Skeletal muscle tissue (tissue), 4 donors: Measurements from ENCODE around the gene KCNH8. TPM values are rescaled to one million over a fixed set of nuclear protein-coding genes. Genes with fewer than 3 reads are reported as not detected.

Source experiments
- H3K27ac ChIP-seq: one replicate; pipeline ENCODE4 v1.7.0; 2013; ENCODE audit warnings: mild to moderate bottlenecking, low read depth, low read length, inconsistent platforms
- H3K27me3 ChIP-seq, 3 donors: one replicate each; pipeline ENCODE4 v1.7.0; 2013; ENCODE audit warnings: low read length in 3 of 3; ENCODE audit not compliant: control insufficient read depth in 3 of 3, insufficient read depth in 3 of 3
- H3K36me3 ChIP-seq, 3 donors: one replicate each; pipeline ENCODE4 v1.7.0; 2013; ENCODE audit warnings: low read length in 3 of 3; ENCODE audit not compliant: control insufficient read depth in 3 of 3, insufficient read depth in 3 of 3
- H3K4me1 ChIP-seq, 3 donors: one replicate each; pipeline ENCODE4 v1.7.0; 2013; ENCODE audit warnings: low read length in 3 of 3, mild to moderate bottlenecking in 3 of 3; ENCODE audit not compliant: control insufficient read depth in 3 of 3, insufficient read depth in 3 of 3
- H3K4me3 ChIP-seq, 3 donors: one replicate each; pipeline ENCODE4 v1.7.0; 2013; ENCODE audit warnings: low read length in 3 of 3
- H3K9ac ChIP-seq, 3 donors: one replicate each; pipeline ENCODE4 v1.7.0; 2013; ENCODE audit warnings: low read length in 3 of 3, mild to moderate bottlenecking in 3 of 3, moderate library complexity in 2 of 3, low read depth in 1 of 3
- H3K9me3 ChIP-seq, 3 donors: one replicate each; pipeline ENCODE4 v1.7.0; 2013; ENCODE audit warnings: low read length in 3 of 3; ENCODE audit not compliant: control insufficient read depth in 3 of 3
- total RNA-seq: library from RNA; depleted of rRNA; stranded (reverse); fragments of >200 nt; gene quantifications from one replicate; pipeline ENCODE4 v1.2.3, GENCODE V29; 2014
- donor health status: Osteomylitis.

Gene KCNH8
- total RNA-seq, 1 donor from 2014 or later = under 0.01 TPM

DNA sequence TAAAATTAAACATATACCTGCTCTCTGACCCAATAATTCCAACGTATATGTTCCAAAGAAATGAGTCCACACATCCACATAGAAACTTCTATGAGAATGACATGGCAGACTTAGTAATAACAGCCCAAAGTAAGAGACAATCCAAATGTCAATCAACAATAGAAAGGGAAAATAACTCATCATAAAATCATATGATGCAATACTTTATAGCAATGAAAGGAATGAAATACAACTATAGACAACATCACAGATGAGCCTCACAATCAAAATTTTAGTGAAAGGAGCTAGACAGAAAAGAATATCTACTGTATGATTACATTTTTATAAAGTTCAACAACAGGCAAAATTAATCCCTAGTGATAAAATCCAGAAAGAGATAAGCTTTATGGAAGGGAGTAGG lies 23.6 kb upstream of the KCNH8 start:
- no peaks in the 10 kb centered on the region for H3K27me3 ChIP-seq
- H3K4me3 ChIP-seq = no peak overlapping the region
- H3K9me3 ChIP-seq = no peaks in the 10 kb centered on the region
- no peak overlapping the region for H3K27ac ChIP-seq
- no peak overlapping the region for H3K9ac ChIP-seq
- H3K36me3 ChIP-seq = no peaks in the 10 kb centered on the region
- no peaks in the 10 kb centered on the region for H3K4me1 ChIP-seq

GRCh38 chr3:19139863-19140262 lies 8.4 kb upstream of the KCNH8 start:
- Histone ChIP-seq H3K9ac (no peak overlapping the region), H3K4me1 (no peaks in the 10 kb centered on the region), H3K27ac (no peak overlapping the region), H3K27me3 (no peaks in the 10 kb centered on the region), H3K36me3 (no peaks in the 10 kb centered on the region), H3K9me3 (no peaks in the 10 kb centered on the region), H3K4me3 (no peak overlapping the region)

DNA sequence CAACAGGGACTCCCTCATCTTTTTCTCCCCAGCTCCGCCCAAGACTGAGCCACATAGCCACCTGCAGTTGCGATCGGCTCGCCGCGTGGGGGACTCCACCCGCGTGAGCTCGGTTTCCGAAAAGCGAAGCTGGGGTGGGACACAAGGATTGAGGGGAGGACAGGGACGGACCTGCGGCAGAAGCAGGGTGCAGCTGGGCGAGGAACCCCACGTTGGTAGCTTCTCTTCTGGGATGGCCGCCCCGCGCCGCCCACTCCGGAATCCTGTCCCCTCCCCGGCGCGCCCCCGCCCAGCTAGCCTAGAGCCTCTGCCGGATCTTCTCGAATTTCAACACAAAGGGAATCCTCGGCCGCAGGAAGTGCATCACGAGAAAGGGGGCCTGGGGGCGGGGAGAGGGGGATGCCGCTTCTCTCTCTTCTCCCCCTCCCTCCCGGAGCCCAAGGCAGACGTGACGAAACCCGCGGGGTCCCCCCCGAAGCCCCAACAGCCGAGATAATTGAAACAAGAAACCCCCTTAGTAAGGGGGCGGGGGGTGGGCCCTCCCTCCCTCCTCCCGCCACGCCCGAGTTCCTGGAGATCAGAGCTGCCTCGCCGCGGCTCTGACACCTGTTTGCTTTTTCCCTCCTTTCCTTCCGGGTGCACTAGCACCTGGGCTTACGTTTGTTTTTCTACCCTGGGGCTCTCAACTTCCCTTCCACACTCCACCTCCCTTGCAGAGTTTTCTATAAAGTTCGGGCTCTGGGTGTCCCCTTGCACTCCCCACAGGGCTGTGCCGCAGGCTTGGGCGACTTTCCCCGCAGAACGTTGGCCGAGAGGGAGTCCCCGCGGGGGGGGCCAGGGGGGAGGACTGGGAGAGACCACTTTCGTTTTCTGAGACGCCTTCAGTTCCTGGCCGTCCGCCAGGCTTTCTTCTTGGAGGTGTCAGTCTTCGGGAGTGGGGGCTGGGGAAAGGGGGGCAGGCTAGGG lies 1.3 kb upstream of the KCNH8 start:
- H3K9me3 ChIP-seq = no peaks in the 10 kb centered on the region
- no peaks in the 10 kb centered on the region for H3K36me3 ChIP-seq
- peak overlapping the region; percentile 76 to 85 (median 78) for H3K4me3 ChIP-seq
- peaks cover 11 to 13% (median 11%) of the 10 kb centered on the region in 3 donors for H3K4me1 ChIP-seq
- no peak overlapping the region for H3K27ac ChIP-seq
- H3K27me3 ChIP-seq = peaks cover 0 to 18% (median 4%) of the 10 kb centered on the region in 3 donors
- H3K9ac ChIP-seq = peak overlapping the region; percentile 57 to 64 (median 63)

DNA sequence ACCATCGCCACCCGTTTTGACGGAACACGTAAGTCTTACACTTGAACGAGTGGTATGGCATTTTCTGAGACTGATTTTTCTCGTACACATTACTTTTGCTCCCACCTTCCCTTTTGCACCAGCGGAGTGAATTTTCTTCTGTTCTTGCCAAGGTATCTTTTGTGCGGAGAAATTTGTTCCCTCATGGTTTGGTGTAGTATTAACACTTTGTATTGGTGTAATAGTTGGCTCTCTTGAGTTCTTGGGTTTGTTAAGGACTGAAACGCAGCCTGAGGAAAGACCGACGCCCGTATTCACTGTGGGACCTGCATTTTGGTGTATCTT lies 420 bp downstream of the KCNH8 start:
- peaks cover 0 to 18% (median 4%) of the 10 kb centered on the region in 3 donors for H3K27me3 ChIP-seq
- no peaks in the 10 kb centered on the region for H3K9me3 ChIP-seq
- H3K9ac ChIP-seq = peak overlapping the region in 1 of 3 donors; percentile 14
- H3K4me3 ChIP-seq = peak overlapping the region in 2 of 3 donors; percentile 24 to 54
- H3K27ac ChIP-seq = no peak overlapping the region
- no peaks in the 10 kb centered on the region for H3K36me3 ChIP-seq
- H3K4me1 ChIP-seq = peaks cover 11 to 13% (median 11%) of the 10 kb centered on the region in 3 donors

- Histone ChIP-seq H3K27me3 (peaks cover 0 to 18% (median 4%) of the 10 kb centered on the region in 3 donors), H3K4me1 (peaks cover 11 to 13% (median 11%) of the 10 kb centered on the region in 3 donors)
Observed at GRCh38 chr3:19149368-19149767, 1.1 kb downstream of the KCNH8 start.

DNA sequence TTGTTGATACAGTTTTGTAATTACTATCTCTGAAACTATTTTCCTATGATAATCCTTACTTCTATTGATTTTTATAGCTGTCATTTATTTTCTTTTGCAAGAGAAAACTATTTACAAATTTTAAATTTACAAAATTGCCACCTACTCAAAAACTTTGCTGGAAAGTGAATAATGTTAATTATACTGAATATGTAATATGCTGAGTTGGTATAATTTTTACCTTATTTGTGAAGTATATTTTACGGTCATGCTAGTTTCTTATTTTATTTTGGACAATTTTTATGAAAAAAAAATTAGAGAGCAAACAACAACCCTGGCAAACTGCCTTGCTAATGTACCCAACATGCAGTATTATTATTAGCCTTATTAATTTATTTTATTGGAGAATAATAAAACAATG lies 2.9 kb downstream of the KCNH8 start:
- Histone ChIP-seq H3K27ac (no peak overlapping the region), H3K4me1 (peaks cover 11 to 14% (median 13%) of the 10 kb centered on the region in 3 donors), H3K27me3 (peaks cover 0 to 18% (median 4%) of the 10 kb centered on the region in 3 donors), H3K4me3 (no peak overlapping the region), H3K36me3 (no peaks in the 10 kb centered on the region), H3K9me3 (no peaks in the 10 kb centered on the region), H3K9ac (no peak overlapping the region)

More at GRCh38 chr3:19149368-19149767, 1.1 kb downstream of the KCNH8 start:
- no peak overlapping the region for H3K9ac ChIP-seq
- no peak overlapping the region for H3K27ac ChIP-seq
- H3K36me3 ChIP-seq = no peaks in the 10 kb centered on the region
- no peaks in the 10 kb centered on the region for H3K9me3 ChIP-seq
- H3K4me3 ChIP-seq = peak overlapping the region in 1 of 3 donors; percentile 54

- Histone ChIP-seq H3K27ac (no peak overlapping the region), H3K9me3 (no peaks in the 10 kb centered on the region), H3K36me3 (no peaks in the 10 kb centered on the region), H3K27me3 (peaks cover 0 to under 1% (median 0%) of the 10 kb centered on the region in 3 donors), H3K9ac (no peak overlapping the region), H3K4me3 (no peak overlapping the region), H3K4me1 (peaks cover 0 to 3% (median 0%) of the 10 kb centered on the region in 3 donors)
Observed at GRCh38 chr3:19154693-19155250, 6.5 kb downstream of the KCNH8 start.

DNA sequence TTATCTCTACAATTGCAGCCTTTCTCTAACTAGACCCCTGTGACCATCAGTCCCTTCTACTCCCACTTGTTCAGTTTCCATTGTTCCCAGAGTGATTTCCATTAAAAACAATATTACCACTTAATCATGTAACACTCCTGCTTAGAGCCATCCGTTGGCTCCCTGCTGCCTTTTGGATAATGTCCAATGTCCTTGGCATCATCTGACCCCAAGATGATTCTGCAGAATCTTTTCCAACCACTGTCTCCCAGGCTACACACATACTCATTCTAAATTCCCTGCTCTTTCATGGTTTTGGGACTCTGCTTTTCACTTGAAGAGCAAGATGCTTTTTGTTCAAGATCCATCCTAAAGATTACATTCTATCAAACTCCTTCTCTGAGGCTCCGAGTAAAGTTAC lies 7.1 kb downstream of the KCNH8 start:
- Histone ChIP-seq H3K27ac (no peak overlapping the region), H3K4me1 (peaks cover 0 to 3% (median 0%) of the 10 kb centered on the region in 3 donors), H3K27me3 (no peaks in the 10 kb centered on the region), H3K9me3 (no peaks in the 10 kb centered on the region), H3K9ac (no peak overlapping the region), H3K36me3 (no peaks in the 10 kb centered on the region), H3K4me3 (no peak overlapping the region)

GRCh38 chr3:19159966-19160635 lies 11.8 kb downstream of the KCNH8 start:
- H3K27ac ChIP-seq = no peak overlapping the region
- H3K9ac ChIP-seq = no peak overlapping the region
- no peaks in the 10 kb centered on the region for H3K36me3 ChIP-seq
- no peaks in the 10 kb centered on the region for H3K27me3 ChIP-seq
- H3K4me1 ChIP-seq = peaks cover 0 to 3% (median 0%) of the 10 kb centered on the region in 3 donors
- no peaks in the 10 kb centered on the region for H3K9me3 ChIP-seq
- no peak overlapping the region for H3K4me3 ChIP-seq
